Measurements from ENCODE around the gene ZXDC. TPM values are rescaled to one million over a fixed set of nuclear protein-coding genes. Genes with fewer than 3 reads are reported as not detected.

ZXDC gene
- total and polyA plus RNA-seq, 9 of the 15 experiments (the other 6 are each of a cell fraction or from before 2014, with no cell fraction given): 0.59 to 13.4 (median 7.3) TPM

GRCh38 chr3:126450744-126451143 lies 24.9 kb downstream of the ZXDC start:
- CTCF ChIA-PET (ENCODE audit: low intra/inter-chr PET ratio): no interaction called here
- Histone ChIP-seq H3K9me3 (replicated peaks; ENCODE audit: control insufficient read depth, insufficient read depth, low read depth, low read length) (no peaks in the 10 kb centered on the region), H3K9me1 (ENCODE audit: control insufficient read depth, insufficient read depth, low read length) (no peaks in the 10 kb centered on the region), H3K36me3 (ENCODE audit: control insufficient read depth, insufficient read depth, low read length) (peaks cover 42% of the 10 kb centered on the region; the same call in 2 of the 3 replicates), H3K4me1 (replicated peaks in 1 of 2; ENCODE audit: control insufficient read depth in 2 of 2, insufficient read depth in 2 of 2, low read length in 2 of 2) (no peaks in the 10 kb centered on the region), H3K4me2 (ENCODE audit: insufficient read depth, low read length) (no peak overlapping the region), H2AFZ (ENCODE audit: low read depth, low read length) (no peak overlapping the region), H3K79me2 (ENCODE audit: control insufficient read depth, insufficient read depth, low read length) (no peaks in the 10 kb centered on the region; the same call in 2 of the 3 replicates), H3K9ac (ENCODE audit: insufficient read depth in 1 of 2, low read depth in 2 of 2, low read length in 2 of 2) (no peak overlapping the region), H4K20me1 (replicated peaks; ENCODE audit: control insufficient read depth, insufficient read depth, low read length) (no peaks in the 10 kb centered on the region), H3K4me3 (no peak overlapping the region), H3K27ac (ENCODE audit: extremely low read depth, low read depth, low read length) (no peak overlapping the region), H3K27me3 (ENCODE audit: control insufficient read depth in 2 of 2, insufficient read depth in 2 of 2, low read length in 2 of 2) (no peaks in the 10 kb centered on the region; a peak in 1 of 5 replicates)
- no TSS peak for BruUV-seq (replicated peaks)
- no peak for DNase-seq (ENCODE audit: extremely low read depth in 1 of 4, low spot score in 3 of 4)
- in situ Hi-C loops (cut with MboI) (no loop called here), intact Hi-C loops (cut with micrococcal nuclease) (no loop called here)
- FAIRE-seq: no peak
- POLR2A ChIA-PET: interaction anchor here (0.6 to 1.6 kb wide), 2 partner anchors 9 to 22 kb away, joined by 3 to 4 read pairs; no protein-coding TSS in a partner anchor
- ATAC-seq: no peak
- WGBS (ENCODE audit: insufficient coverage, low coverage, missing lambda C conversion rate): 90% methylated on average over 2 of the region's 3 CpGs
- no peak for TF ChIP-seq ZNF217 (CRISPR knock-in tag; IDR thresholded peaks at IDR 0.05)
- TF ChIP-seq POLR2G (IDR thresholded peaks at IDR 0.05; ENCODE audit: low read depth, low read length): peak; percentile 40
- TF ChIP-seq MAFG (tag; conservative IDR thresholded peaks at IDR 0.05): no peak
- TF ChIP-seq YY1 (IDR thresholded peaks at IDR 0.05; ENCODE audit: borderline replicate concordance in 1 of 3, control insufficient read depth in 1 of 3, extremely low read depth in 1 of 3, insufficient read depth in 3 of 3, insufficient read length in 1 of 3, insufficient replicate concordance in 2 of 3, low read depth in 1 of 3, low read length in 2 of 3): no peak

DNA sequence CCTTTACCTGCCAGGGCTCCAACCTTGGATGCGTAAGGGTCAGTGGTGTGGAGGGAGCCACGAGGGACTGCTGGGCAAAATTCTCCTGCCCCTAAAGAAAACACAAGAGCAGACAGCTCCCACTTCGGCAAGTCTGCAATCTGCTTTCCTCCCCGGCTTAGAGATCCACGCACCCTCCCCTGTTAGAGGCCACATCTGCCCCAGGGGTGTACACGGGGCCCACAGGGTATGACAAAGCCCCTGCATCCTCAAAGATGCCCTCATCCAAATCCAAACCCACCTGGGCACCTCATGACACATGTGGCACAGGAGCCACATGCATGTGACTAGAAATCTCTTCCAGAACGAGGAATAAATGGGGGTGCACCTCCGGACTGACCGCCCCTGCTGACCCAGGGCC lies 25.5 kb downstream of the ZXDC start:
- ChIA-PET POLR2A (interaction anchor here (0.6 kb wide), 2 partner anchors 8 to 25 kb away, joined by 3 read pairs; no protein-coding TSS in a partner anchor), CTCF (ENCODE audit: low intra/inter-chr PET ratio) (no interaction called here)
- Histone ChIP-seq H2AFZ (ENCODE audit: low read depth, low read length) (no peak overlapping the region), H4K20me1 (replicated peaks; ENCODE audit: control insufficient read depth, insufficient read depth, low read length) (no peaks in the 10 kb centered on the region), H3K4me3 (no peak overlapping the region), H3K4me1 (replicated peaks in 1 of 2; ENCODE audit: control insufficient read depth in 2 of 2, insufficient read depth in 2 of 2, low read length in 2 of 2) (no peaks in the 10 kb centered on the region), H3K9me3 (replicated peaks; ENCODE audit: control insufficient read depth, insufficient read depth, low read depth, low read length) (no peaks in the 10 kb centered on the region), H3K27me3 (ENCODE audit: control insufficient read depth in 2 of 2, insufficient read depth in 2 of 2, low read length in 2 of 2) (no peaks in the 10 kb centered on the region; a peak in 1 of 5 replicates), H3K9me1 (ENCODE audit: control insufficient read depth, insufficient read depth, low read length) (no peaks in the 10 kb centered on the region), H3K4me2 (ENCODE audit: insufficient read depth, low read length) (no peak overlapping the region), H3K9ac (ENCODE audit: insufficient read depth in 1 of 2, low read depth in 2 of 2, low read length in 2 of 2) (no peak overlapping the region), H3K27ac (ENCODE audit: extremely low read depth, low read depth, low read length) (no peak overlapping the region), H3K36me3 (ENCODE audit: control insufficient read depth, insufficient read depth, low read length) (peaks cover 40% of the 10 kb centered on the region; the same call in 2 of the 3 replicates), H3K79me2 (ENCODE audit: control insufficient read depth, insufficient read depth, low read length) (no peaks in the 10 kb centered on the region; the same call in 2 of the 3 replicates)
- WGBS (ENCODE audit: insufficient coverage, low coverage, missing lambda C conversion rate): 67% methylated on average over 5 of the region's 9 CpGs
- ATAC-seq: no peak
- intact Hi-C loops (cut with micrococcal nuclease): no loop called here
- DNase-seq (ENCODE audit: extremely low read depth in 1 of 4, low spot score in 3 of 4): no peak
- BruUV-seq (replicated peaks): no TSS peak
- FAIRE-seq: no peak
- in situ Hi-C loops (cut with MboI): no loop called here
- TF ChIP-seq KDM2B (CRISPR knock-in tag; IDR thresholded peaks at IDR 0.05): no peak
- TF ChIP-seq ZNF644 (tag; IDR thresholded peaks at IDR 0.05; ENCODE audit: low read depth): no peak
- no peak for TF ChIP-seq SRSF1 (IDR thresholded peaks at IDR 0.05; ENCODE audit: low read depth, low read length)
- no peak for TF ChIP-seq TFAP4 (CRISPR knock-in tag; IDR thresholded peaks at IDR 0.05; ENCODE audit: borderline replicate concordance)
- no peak for TF ChIP-seq ZNF589 (CRISPR knock-in tag; IDR thresholded peaks at IDR 0.05; ENCODE audit: low read depth)
